SJSA1 (cell line): ENCODE results near the gene CHD3. TPM values are rescaled to one million over a fixed set of nuclear protein-coding genes. Genes with fewer than 3 reads are reported as not detected.
"Not testable (repeated sequence)": the region's sequence is repeated elsewhere in the genome, so short reads cannot be mapped to it uniquely, and the experiment has no call there.

ENCODE experiments used
- DNase-seq, 2 experiments: peaks; one replicate each; pipeline ENCODE4 v3.0.0-alpha.2; 2015 to 2020; ENCODE audit warnings: low spot score in 2 of 2, low read depth in 1 of 2
- H3K27ac ChIP-seq: fragments of 250-450 bp; sonication (Bioruptor Pico); 2 replicates; pipeline ENCODE4 v1.5.1; 2020; ENCODE audit warnings: mild to moderate bottlenecking, moderate library complexity
- H3K27me3 ChIP-seq: fragments of 250-450 bp; sonication (Bioruptor Pico); replicated peaks from 2 replicates; pipeline ENCODE4 v1.5.1; 2020; ENCODE audit warnings: mild to moderate bottlenecking, moderate library complexity
- H3K36me3 ChIP-seq: fragments of 250-450 bp; sonication (Bioruptor Pico); 2 replicates; pipeline ENCODE4 v1.5.1; 2020; ENCODE audit warnings: mild to moderate bottlenecking
- H3K4me1 ChIP-seq: fragments of 250-450 bp; sonication (Bioruptor Pico); replicated peaks from 2 replicates; pipeline ENCODE4 v1.6.1; 2021; ENCODE audit warnings: mild to moderate bottlenecking
- H3K4me3 ChIP-seq: fragments of 250-450 bp; sonication (Bioruptor Pico); 2 replicates; pipeline ENCODE4 v1.5.1; 2020; ENCODE audit warnings: mild to moderate bottlenecking
- H3K9me3 ChIP-seq: fragments of 250-450 bp; sonication (Bioruptor Pico); replicated peaks from 2 replicates; pipeline ENCODE4 v1.5.1; 2020; ENCODE audit warnings: mild to moderate bottlenecking
- total RNA-seq: library from RNA; depleted of rRNA; stranded (reverse); fragments of >200 nt; shearing (Covaris generic); gene quantifications from 2 replicates; pipeline ENCODE4 v1.2.3, GENCODE V29; 2014

CHD3 gene
- total RNA-seq, 1 experiment from 2014 or later: 101 TPM

- Histone ChIP-seq H3K4me1 (peaks cover 13% of the 10 kb centered on the region), H3K27me3 (no peaks in the 10 kb centered on the region), H3K36me3 (peaks cover 54% of the 10 kb centered on the region), H3K9me3 (no peaks in the 10 kb centered on the region), H3K4me3 (peak overlapping the region; percentile 84), H3K27ac (peak overlapping the region; percentile 95)
- DNase-seq: no peak
These were observed 43.9 kb downstream of the CHD3 start for GRCh38 chr17:7932483-7932891.

DNA sequence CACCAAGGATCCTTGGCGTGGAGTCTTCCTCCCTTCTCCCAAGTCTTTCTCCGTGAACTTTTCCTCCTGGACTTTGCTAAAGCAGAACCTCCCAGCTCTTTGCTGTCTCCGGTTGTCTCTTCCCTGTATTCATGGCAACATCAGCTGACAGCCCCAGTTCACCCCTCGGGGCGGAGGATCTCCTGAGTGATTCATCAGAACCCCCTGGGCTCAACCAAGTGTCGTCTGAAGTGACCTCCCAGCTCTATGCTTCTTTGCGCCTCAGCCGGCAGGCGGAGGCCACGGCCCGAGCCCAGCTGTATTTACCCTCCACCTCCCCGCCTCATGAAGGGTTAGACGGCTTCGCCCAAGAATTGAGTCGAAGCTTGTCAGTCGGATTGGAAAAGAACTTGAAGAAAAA lies 44.4 kb downstream of the CHD3 start:
- Histone ChIP-seq H3K27me3 (no peaks in the 10 kb centered on the region), H3K4me3 (peak overlapping the region; percentile 84), H3K27ac (peak overlapping the region; percentile 95), H3K36me3 (peaks cover 54% of the 10 kb centered on the region), H3K4me1 (peaks cover 13% of the 10 kb centered on the region), H3K9me3 (no peaks in the 10 kb centered on the region)
- peak; percentile 59 to 80 for DNase-seq

GRCh38 chr17:7935859-7936258 lies 47.3 kb downstream of the CHD3 start:
- Histone ChIP-seq H3K4me1 (peaks cover 11% of the 10 kb centered on the region), H3K27ac (no peak overlapping the region), H3K9me3 (no peaks in the 10 kb centered on the region), H3K27me3 (no peaks in the 10 kb centered on the region), H3K4me3 (no peak overlapping the region), H3K36me3 (peaks cover 73% of the 10 kb centered on the region)
- DNase-seq: no peak

DNA sequence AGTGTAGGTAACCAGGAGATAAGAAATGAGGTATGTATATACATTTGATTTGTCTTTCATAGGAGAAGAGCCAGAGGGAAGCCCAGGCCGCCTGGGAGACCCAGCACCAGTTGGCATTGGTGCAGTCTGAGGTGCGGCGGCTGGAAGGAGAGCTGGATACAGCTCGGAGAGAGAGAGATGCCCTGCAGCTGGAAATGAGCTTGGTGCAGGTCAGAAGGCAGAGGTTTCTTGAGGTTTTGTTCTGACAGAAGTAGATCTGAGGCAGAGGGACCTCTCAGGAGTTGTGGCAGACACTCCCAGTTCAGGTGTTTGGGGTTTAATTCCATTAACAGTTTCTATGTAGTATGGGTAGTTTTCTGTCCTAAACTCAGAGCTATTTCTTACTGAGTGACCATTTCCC lies 51.4 kb downstream of the CHD3 start:
- no peaks in the 10 kb centered on the region for H3K4me1 ChIP-seq
- peaks cover 86% of the 10 kb centered on the region for H3K36me3 ChIP-seq
- H3K27me3 ChIP-seq: no peaks in the 10 kb centered on the region
- no peak overlapping the region for H3K4me3 ChIP-seq
- no peaks in the 10 kb centered on the region for H3K9me3 ChIP-seq
- H3K27ac ChIP-seq: no peak overlapping the region
- no peak for DNase-seq

DNA sequence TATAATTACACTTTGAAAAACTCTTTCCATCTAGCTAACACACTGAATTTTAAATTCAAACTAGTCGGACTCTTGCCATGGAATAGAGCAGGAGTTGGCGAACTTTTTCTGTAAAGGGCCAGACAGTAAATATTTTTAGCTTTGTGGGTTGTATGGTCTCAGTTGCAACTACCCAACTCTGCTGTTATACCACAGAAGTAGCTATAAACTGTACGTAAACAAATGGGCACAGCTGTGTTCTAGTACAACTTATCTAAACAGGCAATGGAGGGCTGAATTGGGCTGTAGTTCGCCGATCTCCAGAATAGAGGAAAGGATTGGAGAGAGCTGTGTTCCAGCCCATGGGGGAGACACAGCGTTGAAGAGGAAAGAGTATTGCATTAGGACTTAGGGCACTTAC lies 52.2 kb downstream of the CHD3 start:
- no peak for DNase-seq
- no peaks in the 10 kb centered on the region for H3K4me1 ChIP-seq
- no peak overlapping the region for H3K27ac ChIP-seq
- H3K36me3 ChIP-seq: peaks cover 85% of the 10 kb centered on the region
- H3K4me3 ChIP-seq: no peak overlapping the region
- no peaks in the 10 kb centered on the region for H3K9me3 ChIP-seq
- H3K27me3 ChIP-seq: no peaks in the 10 kb centered on the region

DNA sequence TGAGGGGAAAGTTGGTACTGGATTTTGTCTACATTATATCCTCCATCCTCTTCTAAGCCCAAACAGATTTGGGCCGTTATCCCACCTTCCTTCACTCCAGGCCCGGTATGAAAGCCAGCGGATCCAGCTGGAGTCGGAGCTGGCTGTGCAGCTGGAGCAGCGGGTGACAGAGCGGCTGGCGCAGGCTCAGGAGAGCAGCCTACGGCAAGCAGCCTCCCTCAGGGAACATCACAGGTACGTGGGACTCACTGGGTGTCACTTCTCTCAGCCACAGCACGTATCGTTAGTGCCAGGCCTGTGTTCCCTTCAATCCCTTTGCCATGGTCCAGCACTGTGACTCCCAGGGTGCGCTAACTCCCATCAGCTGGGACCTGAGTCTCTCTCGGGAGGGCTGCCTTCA lies 54.7 kb downstream of the CHD3 start:
- Histone ChIP-seq H3K9me3 (no peaks in the 10 kb centered on the region), H3K27ac (no peak overlapping the region), H3K36me3 (peaks cover 87% of the 10 kb centered on the region), H3K4me3 (no peak overlapping the region), H3K4me1 (no peaks in the 10 kb centered on the region), H3K27me3 (no peaks in the 10 kb centered on the region)
- DNase-seq: no peak

DNA sequence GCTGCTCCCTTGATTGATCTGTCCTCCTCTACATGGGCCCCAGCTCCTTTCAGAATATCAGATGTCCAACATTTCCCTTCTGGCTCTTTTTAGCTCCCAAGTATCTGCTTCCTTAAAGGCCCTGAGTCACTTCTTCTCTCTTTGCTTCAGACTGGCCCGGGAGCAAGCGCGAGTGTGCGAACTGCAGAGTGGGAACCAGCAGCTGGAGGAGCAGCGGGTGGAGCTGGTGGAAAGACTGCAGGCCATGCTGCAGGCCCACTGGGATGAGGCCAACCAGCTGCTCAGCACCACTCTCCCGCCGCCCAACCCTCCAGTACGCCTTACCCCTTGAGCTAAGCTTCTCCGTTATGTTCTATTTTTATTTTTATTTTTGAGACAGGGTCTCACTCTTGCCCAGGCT lies 55.7 kb downstream of the CHD3 start:
- Histone ChIP-seq H3K27ac (no peak overlapping the region), H3K4me1 (no peaks in the 10 kb centered on the region), H3K4me3 (no peak overlapping the region), H3K9me3 (no peaks in the 10 kb centered on the region), H3K27me3 (no peaks in the 10 kb centered on the region), H3K36me3 (peaks cover 87% of the 10 kb centered on the region)
- DNase-seq: no peak

DNA sequence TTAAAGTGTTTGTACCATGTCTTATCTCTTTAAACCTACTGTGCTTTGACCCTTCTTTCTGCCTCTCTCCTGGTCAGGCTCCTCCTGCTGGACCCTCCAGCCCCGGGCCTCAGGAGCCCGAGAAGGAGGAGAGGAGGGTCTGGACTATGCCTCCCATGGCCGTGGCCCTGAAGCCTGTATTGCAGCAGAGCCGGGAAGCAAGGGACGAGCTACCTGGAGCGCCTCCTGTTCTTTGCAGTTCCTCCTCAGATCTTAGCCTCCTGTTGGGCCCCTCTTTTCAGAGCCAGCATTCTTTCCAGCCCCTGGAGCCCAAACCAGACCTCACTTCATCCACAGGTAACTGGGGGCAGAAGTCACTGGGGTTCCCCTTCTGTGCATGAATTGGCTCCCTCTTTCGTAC lies 57.1 kb downstream of the CHD3 start:
- Histone ChIP-seq H3K36me3 (peaks cover 86% of the 10 kb centered on the region), H3K4me1 (no peaks in the 10 kb centered on the region), H3K27ac (no peak overlapping the region), H3K27me3 (no peaks in the 10 kb centered on the region), H3K9me3 (no peaks in the 10 kb centered on the region), H3K4me3 (no peak overlapping the region)
- DNase-seq: no peak

DNA sequence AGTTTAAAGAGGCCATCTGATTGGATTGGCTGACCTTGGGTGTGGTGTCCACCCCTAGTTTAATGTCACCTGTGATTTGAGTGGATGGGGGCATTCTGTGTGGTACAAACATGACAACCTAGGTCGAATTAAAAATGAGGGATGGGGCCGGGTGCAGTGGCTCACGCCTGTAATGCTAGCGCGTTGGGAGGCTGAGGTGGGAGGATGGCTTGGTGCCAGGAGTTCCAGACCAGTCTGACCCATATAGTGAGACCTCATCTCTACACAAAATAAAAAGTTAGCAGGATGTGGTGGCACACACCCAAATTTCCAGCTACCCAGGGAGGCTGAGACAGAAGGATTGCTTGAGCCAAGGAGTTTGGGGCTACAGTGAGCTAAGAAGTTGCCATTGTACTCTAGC lies 57.9 kb downstream of the CHD3 start:
- no peak overlapping the region for H3K4me3 ChIP-seq
- no peak for DNase-seq
- H3K9me3 ChIP-seq: no peaks in the 10 kb centered on the region
- no peaks in the 10 kb centered on the region for H3K4me1 ChIP-seq
- H3K27ac ChIP-seq: no peak overlapping the region
- peaks cover 80% of the 10 kb centered on the region for H3K36me3 ChIP-seq
- no peaks in the 10 kb centered on the region for H3K27me3 ChIP-seq

- H3K27ac ChIP-seq: no peak overlapping the region
- peaks cover 73% of the 10 kb centered on the region for H3K36me3 ChIP-seq
- no peaks in the 10 kb centered on the region for H3K27me3 ChIP-seq
- DNase-seq: no peak
- H3K4me3 ChIP-seq: no peak overlapping the region
- H3K9me3 ChIP-seq: no peaks in the 10 kb centered on the region
- H3K4me1 ChIP-seq: no peaks in the 10 kb centered on the region
These were observed 59.1 kb downstream of the CHD3 start for GRCh38 chr17:7947651-7948050.

- H3K4me3 ChIP-seq: no peak overlapping the region
- DNase-seq: no peak
- H3K4me1 ChIP-seq: no peaks in the 10 kb centered on the region
- H3K36me3 ChIP-seq: peaks cover 47% of the 10 kb centered on the region
- no peaks in the 10 kb centered on the region for H3K27me3 ChIP-seq
- no peaks in the 10 kb centered on the region for H3K9me3 ChIP-seq
- H3K27ac ChIP-seq: no peak overlapping the region
These were observed 62.0 kb downstream of the CHD3 start for GRCh38 chr17:7950578-7950977.

DNA sequence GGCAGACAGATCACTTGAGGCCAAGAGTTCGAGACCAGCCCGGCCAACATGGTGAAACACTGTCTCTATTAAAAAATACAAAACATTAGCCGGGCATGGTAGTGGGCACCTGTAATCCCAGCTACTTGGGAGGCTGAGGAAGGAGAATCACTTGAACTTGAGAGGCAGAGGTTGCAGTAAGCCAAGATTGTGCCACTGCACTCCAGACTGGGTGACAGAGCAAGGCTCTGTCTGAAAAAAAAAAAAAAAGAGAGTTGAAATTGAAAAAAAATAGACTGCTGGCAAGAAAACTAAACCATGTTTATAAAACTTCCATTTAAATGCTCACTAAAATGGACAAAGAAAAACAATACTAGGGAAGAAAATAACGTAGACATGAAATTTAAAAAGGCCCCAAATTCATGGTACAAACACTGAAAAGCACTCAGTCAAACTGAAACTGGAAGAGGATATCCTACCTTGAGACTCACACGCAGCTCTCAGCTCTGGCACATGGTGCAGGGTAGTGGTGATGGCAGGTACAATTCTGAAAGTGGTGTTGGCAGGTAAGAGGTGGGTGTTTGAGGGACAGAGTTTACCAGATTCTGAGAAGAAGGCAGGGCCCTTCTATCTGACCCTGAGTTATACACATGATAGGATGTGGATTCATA lies 62.7 kb downstream of the CHD3 start:
- DNase-seq: no peak
- no peaks in the 10 kb centered on the region for H3K27me3 ChIP-seq
- peaks cover 40% of the 10 kb centered on the region for H3K36me3 ChIP-seq
- H3K4me3 ChIP-seq: no peak overlapping the region
- no peaks in the 10 kb centered on the region for H3K9me3 ChIP-seq
- H3K27ac ChIP-seq: no peak overlapping the region
- H3K4me1 ChIP-seq: no peaks in the 10 kb centered on the region

DNA sequence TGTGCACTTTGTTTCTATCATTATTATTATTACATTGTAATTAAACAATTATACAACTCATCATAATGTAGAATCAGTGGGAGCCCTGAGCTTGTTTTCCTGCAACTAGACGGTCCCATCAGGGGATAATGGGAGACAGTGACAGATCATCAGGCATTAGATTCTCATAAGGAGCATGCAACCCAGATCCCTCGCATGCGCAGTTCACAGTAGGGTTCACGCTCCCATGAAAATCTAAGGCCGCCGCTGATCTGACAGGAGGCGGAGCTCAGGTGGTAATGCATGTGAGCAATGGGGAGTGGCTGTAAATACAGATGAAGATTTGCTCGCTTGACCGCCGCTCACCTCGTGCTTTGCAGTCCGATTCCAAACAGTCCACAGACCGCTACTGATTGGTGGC lies 64.7 kb downstream of the CHD3 start:
- H3K27me3 ChIP-seq, H3K9me3 ChIP-seq, H3K27ac ChIP-seq, DNase-seq, H3K4me1 ChIP-seq, H3K4me3 ChIP-seq: not testable (repeated sequence)
- peaks cover 23% of the 10 kb centered on the region for H3K36me3 ChIP-seq

- Histone ChIP-seq H3K4me3 (no peak overlapping the region), H3K4me1 (no peaks in the 10 kb centered on the region), H3K27ac (no peak overlapping the region), H3K9me3 (no peaks in the 10 kb centered on the region), H3K36me3 (no peaks in the 10 kb centered on the region), H3K27me3 (peaks cover 4% of the 10 kb centered on the region; the same call in 1 of the 2 replicates)
- DNase-seq: no peak
These were observed 67.0 kb downstream of the CHD3 start for GRCh38 chr17:7955414-7956227.
